HEK293 (cell line): Measurements from ENCODE around the gene PKP2.

Experiments used
- ZNF132 ChIP-seq: fragments of 450-650 bp; formaldehyde crosslinking; IDR thresholded peaks from 2 replicates; pipeline ENCODE4 v1.5.1; 2017; ENCODE audit warnings: missing biosample characterization, missing genetic modification characterization, borderline replicate concordance
- TF ChIP-seq, protein P1 (sequence below): fragments of 450-650 bp; formaldehyde crosslinking; IDR thresholded peaks from 2 replicates; pipeline ENCODE4 v1.5.1; 2017; ENCODE audit warnings: missing biosample characterization, missing genetic modification characterization
- TF ChIP-seq, protein P2 (sequence below): fragments of 450-650 bp; formaldehyde crosslinking; IDR thresholded peaks from 2 replicates; pipeline ENCODE4 v1.5.1; 2016; ENCODE audit warnings: missing biosample characterization, missing genetic modification characterization
- TF ChIP-seq, protein P3 (sequence below): fragments of 450-650 bp; formaldehyde crosslinking; IDR thresholded peaks from 2 replicates; pipeline ENCODE4 v1.5.1; 2017; ENCODE audit warnings: missing biosample characterization, missing genetic modification characterization

DNA sequence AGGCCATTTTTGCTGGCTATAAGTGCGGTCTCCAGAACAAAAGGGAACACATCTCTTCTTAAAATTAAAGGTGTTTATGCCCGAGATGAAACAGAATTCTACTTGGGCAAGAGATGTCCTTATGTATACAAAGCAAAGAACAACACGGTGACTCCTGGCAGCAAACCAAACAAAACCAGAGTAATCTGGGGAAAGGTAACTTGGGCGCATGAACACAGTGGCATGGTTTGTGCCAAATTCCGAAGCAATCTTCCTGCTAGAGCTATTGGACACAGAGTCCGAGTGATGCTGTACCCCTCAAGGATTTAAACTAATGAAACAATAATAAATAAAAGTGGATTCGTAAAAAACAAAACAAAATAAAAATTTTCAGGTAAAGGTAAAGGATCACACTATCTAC lies 33.4 kb downstream of the PKP2 start:
- TF ChIP-seq, protein P1, sequence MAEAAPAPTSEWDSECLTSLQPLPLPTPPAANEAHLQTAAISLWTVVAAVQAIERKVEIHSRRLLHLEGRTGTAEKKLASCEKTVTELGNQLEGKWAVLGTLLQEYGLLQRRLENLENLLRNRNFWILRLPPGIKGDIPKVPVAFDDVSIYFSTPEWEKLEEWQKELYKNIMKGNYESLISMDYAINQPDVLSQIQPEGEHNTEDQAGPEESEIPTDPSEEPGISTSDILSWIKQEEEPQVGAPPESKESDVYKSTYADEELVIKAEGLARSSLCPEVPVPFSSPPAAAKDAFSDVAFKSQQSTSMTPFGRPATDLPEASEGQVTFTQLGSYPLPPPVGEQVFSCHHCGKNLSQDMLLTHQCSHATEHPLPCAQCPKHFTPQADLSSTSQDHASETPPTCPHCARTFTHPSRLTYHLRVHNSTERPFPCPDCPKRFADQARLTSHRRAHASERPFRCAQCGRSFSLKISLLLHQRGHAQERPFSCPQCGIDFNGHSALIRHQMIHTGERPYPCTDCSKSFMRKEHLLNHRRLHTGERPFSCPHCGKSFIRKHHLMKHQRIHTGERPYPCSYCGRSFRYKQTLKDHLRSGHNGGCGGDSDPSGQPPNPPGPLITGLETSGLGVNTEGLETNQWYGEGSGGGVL (tag by site-specific recombination) = no peak
- TF ChIP-seq, protein P2, sequence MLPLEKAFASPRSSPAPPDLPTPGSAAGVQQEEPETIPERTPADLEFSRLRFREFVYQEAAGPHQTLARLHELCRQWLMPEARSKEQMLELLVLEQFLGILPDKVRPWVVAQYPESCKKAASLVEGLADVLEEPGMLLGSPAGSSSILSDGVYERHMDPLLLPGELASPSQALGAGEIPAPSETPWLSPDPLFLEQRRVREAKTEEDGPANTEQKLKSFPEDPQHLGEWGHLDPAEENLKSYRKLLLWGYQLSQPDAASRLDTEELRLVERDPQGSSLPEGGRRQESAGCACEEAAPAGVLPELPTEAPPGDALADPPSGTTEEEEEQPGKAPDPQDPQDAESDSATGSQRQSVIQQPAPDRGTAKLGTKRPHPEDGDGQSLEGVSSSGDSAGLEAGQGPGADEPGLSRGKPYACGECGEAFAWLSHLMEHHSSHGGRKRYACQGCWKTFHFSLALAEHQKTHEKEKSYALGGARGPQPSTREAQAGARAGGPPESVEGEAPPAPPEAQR (tag by site-specific recombination) = no peak
- TF ChIP-seq, protein P3, sequence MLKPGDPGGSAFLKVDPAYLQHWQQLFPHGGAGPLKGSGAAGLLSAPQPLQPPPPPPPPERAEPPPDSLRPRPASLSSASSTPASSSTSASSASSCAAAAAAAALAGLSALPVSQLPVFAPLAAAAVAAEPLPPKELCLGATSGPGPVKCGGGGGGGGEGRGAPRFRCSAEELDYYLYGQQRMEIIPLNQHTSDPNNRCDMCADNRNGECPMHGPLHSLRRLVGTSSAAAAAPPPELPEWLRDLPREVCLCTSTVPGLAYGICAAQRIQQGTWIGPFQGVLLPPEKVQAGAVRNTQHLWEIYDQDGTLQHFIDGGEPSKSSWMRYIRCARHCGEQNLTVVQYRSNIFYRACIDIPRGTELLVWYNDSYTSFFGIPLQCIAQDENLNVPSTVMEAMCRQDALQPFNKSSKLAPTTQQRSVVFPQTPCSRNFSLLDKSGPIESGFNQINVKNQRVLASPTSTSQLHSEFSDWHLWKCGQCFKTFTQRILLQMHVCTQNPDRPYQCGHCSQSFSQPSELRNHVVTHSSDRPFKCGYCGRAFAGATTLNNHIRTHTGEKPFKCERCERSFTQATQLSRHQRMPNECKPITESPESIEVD (tag by site-specific recombination) = no peak
- no peak for TF ChIP-seq ZNF132
